ENCODE data around the gene RNF146. TPM values are rescaled to one million over a fixed set of nuclear protein-coding genes. Genes with fewer than 3 reads are reported as not detected.
A peak's percentile ranks its signal among the peaks of the same experiment; 100 is the strongest.
"Not testable (repeated sequence)": the region's sequence is repeated elsewhere in the genome, so short reads cannot be mapped to it uniquely, and the experiment has no call there.

Gene RNF146
- total RNA-seq, 1 donor from 2014 or later = 15.8 TPM

DNA sequence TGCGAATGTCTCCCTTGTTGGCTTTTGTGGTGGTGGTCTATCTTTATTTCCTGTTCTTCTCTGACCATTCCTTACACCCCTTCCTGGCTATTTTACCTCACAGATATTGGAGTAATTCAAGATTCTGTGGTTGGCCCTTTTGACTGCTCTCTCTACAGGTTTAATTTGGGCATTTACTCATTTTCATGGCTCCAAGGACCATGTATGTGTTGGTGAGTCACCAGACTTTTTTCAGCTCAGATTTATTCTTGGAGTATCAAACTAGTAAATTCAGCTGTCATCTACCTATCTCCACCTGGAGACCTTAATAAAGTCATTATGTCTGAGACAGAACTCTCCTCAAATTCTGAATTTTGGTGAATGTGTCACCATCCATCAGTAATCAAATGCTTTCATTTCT, 15.5 kb downstream of the RNF146 start:
- ATAC-seq = no peak
- no peak for DNase-seq (ENCODE audit: low spot score)

DNA sequence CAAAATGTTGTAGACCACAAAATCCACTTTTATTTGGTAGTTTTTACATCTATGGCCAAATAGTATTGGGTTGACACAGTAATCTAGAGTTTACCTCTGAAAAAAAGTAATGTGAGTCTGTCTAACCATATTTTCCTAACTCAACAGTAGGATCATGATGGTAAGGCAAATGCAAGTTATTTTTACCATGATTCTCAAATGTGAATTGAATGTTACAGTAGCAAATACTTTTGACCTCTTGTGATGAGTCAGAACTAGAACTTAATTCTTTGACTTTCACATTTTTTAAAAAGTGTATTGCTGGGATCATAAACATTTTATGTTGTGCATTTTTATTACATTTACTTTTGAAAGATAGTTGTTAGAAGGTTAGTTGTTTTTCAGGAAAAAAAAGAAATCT, 22.0 kb downstream of the RNF146 start:
- ATAC-seq = no peak
- DNase-seq (ENCODE audit: low spot score) = no peak

DNA sequence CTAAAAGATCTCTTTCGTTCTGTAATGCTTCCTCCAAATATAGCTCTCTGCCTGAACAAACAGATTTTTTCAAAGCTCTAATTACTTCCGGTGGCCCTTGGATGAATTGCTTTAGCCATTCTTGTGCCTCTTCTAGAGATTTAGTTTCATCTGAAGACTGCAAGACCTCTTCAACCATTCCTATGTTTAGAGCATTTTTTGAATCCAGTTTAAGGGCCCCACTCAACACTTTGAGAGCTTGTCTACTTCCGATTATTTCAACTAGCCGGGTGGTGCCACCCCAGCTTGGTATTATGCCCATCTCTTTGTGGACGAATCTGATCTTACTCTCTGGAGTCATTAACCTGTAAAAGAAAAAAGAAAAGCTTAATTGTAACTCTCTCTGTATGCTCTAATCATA, 23.3 kb downstream of the RNF146 start:
- ATAC-seq = no peak
- DNase-seq (ENCODE audit: low spot score) = no peak

DNA sequence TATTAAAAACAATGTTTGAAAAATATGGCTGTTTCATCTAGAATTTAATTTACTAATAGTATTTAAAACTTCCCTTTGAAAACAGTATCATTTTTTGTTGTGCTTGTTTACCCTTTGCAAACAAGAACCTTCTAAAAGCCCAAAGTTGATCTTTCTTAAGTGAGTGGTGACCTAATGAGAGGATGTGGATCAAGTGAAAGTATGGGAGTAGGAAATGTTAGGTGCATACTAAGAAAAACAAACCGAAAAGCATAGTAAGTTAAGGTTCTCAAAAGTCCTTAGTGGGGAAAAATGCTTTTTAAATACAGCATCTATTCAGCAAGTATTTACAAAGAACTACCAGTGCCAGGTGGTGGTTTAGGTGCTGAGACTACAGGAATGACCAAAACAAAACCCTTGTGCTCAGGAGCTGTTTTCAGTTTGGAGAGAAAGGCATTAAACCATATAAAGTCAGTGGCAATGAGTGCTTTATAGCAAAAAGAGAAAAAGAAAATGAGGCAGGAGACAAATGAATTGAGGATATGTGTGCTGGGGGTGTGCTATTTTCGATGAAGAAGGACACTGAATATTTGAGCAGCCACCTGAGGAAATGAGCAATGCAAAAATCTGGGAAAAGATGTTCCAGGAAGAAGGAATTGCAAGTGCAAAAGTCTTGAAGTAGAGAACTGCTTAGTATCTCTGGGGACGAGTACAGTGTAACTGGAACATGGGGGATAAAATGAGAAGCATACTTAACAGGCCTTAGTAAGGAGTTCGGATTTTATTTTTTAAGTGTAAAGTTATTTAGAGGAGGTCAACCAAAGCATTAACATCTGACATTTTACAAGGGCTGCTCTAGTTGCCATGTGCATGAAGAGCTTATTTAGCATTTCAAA, 24.0 kb downstream of the RNF146 start:
- DNase-seq (ENCODE audit: low spot score) (no peak), ATAC-seq (peak; percentile 8)

DNA sequence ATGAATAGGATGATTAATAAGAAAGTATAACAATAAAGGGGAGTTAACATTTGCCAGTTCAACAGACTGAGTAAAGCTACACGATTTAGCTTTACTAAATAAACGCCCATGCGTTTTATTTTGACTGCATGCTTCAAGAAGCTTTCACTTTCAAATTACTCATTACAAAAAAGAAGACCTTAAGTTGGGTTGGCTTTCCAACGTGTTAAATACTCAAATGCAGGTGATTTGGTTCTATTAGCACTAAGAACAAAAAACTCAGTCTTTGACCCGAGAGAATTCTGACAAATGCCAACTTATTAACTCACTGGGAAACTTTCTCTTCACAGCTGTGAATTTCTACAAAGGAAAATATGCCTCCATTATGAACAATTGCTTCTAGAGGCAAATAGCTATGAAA, 24.8 kb downstream of the RNF146 start:
- ATAC-seq (peak; percentile 59), DNase-seq (ENCODE audit: low spot score) (no peak)

DNA sequence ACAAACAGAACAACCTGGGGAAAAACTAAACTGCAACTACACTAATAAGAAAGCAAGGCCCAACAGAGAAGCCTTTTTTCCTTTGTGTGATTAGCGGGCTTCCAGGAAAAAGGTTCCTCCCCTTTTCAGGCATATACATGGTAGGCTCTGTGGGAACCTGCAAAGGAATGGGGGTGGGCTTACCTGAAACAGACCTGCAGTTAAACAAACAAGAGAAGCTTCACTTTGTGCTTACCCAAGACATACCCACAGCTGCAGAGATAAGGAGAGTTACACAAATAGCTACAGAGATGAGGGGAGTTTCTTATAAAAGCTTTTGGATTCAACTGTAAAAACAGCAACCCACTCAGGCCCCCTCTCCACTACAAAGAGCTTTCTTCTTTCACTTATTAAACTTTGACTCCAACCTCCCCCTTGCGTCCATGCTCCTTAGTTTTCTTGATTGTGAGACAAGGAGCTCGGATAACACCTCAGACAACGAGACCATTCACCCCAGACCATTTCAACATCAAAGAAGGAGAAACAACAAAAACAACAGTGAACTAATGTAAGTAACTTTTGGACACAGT, 30.9 kb downstream of the RNF146 start:
- ATAC-seq (no peak), DNase-seq (ENCODE audit: low spot score) (no peak)

DNA sequence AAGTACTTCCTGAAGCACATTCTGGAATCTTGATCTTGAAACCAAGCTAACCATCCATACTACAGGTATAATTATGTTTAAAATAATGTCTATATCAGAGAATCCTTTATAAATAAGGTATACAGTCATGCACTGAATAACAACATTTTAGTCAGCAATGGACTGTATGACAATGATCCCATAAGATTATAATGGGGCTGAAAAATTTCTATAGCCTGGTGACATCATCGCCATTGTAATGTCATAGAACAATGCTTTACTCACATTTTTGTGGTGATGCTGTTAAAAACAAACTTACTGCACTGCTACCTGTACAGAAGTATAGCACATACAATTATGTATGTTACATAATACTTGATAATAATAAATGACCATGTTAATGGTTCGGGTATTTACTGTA, 31.8 kb downstream of the RNF146 start:
- no peak for DNase-seq (ENCODE audit: low spot score)
- no peak for ATAC-seq

DNA sequence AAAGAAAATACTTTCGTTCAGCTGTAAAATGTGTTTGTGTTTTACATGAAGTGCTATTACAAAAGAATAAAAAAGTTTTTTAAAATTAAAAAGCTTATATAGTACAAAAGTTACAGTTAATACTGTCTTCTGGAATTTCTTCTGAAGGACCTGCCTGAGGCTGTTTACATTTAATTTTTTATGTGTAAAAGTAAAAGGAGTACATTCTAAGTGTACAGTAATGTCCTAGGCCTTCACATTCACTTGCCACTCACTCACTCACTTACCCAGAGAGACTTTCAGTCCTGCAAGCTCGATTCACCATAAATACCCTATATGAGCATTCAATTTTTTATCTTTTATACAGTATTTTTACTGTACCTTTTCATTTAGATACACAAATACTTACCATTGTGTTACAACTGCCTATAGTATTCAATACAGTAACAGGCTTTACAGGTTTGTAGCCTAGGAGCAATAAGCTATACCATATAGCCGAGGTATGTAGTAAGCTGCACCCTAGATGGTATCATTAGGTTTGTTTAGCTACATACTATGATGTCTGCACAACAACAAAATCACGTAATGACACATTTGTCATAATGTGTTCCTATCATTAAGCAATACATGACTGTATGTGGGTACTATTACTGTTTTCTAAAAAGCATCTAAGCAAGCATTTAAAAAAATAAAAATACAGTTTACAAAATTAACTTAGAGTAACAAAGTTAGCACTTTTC, 33.0 kb downstream of the RNF146 start:
- DNase-seq (ENCODE audit: low spot score) = no peak
- ATAC-seq = no peak

DNA sequence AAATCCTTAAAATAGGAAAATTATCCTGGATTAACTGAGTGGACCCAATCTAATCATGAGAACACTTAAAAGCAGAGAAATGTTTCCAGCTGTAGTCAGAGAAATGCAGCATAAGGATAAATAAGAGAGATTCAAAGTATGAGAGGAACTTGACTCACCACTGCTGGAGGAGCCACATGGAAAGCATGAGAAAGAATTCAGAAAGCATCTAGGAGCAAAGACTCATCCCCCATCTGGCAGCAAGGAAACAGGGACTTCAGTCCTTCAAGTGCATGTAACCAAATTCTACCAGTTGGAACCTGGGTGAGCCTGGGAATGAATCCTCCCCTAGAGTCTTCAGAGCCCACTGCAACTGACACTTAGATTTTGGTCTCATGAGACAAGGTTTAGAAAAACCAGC, 33.7 kb downstream of the RNF146 start:
- ATAC-seq (no peak), DNase-seq (ENCODE audit: low spot score) (no peak)

DNA sequence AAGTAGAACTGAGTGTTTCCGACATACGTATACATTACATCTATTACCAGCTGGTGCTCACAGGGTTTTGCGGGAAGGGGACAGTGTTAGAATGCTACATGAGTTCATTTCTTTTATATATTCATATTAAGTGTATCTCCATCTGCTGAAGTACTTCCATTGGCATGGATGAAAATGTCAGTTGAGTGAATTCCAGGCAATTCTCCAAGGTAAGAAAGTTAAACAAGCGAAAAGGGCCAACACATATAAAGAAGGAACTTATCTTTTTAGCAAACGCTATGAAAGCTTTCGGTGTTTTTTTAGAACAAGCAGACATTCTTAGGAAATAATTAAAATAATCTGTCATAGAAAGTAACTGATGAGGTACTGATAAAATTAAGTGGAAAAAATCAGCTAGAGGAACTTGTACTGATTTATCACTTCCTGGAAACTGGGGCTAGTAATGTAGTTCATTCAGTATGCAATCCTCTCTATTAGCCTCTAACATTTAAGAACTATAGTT, 34.6 kb downstream of the RNF146 start:
- peak; percentile 36 for ATAC-seq
- no peak for DNase-seq (ENCODE audit: low spot score)

DNA sequence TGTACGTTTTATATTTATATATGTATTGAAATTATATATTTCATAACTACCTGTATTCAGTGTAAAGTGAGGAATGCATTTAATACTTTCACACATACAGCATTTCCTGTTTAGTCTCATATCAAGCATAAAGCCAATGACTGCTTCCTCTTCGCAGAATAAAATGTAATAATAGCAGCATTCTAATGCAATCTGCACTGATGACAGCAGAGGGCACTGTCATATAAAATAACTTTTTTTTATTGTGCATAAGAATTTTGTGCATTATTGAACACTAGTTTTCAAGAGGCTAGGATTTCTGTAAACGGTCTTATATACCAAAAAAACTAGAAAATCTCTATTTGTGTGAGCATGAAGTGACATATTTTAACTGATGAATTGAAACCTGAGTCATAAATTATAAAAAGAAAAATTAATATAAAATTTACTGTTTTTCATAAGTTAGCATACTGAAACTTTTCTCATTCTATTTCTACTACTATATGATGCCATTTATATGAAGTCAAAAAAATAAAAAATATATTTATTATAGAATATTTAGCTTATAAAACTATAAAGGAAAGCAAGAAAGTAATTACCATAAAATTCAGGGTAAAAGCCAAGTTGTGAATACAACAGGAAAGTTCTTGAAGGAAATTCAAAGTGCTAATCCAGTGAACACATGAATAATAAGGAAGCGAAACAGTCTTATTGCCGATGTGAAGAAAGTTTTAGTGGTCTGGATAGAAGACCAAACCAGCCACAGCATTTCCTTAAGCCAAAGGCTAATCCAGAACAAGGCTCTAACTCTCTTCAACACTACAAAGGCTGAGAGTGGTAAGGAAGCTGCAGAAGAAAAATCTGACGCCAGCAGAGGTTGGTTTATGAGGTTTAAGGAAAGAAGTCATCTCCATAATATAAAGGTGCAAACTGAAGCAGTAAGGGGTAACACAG, 36.3 kb downstream of the RNF146 start:
- DNase-seq (ENCODE audit: low spot score) = no peak

DNA sequence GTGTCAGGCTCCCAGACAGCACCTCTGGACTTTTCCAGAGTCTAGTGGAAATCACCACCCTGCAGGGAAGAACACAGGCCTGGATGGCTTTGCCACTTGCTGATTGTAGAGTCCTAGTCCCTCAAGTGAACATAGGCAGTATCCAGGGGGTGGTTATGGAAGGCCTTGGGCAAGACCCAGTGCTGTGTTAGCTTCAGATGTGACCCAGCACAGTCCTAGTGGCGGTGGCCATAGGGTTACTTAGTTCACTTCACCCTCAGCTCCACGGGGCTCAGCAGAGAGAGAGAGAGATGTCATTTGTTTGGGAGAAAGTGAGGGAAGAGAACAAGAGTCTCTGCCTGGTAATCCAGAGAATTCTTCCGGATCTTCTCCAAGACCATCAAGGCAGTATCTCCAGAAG, 37.3 kb downstream of the RNF146 start:
- DNase-seq (ENCODE audit: low spot score) (no peak), ATAC-seq (peak; percentile 49)

More for the DNA sequence above, 36.3 kb downstream of the RNF146 start:
- peak; percentile 80 for ATAC-seq

DNA sequence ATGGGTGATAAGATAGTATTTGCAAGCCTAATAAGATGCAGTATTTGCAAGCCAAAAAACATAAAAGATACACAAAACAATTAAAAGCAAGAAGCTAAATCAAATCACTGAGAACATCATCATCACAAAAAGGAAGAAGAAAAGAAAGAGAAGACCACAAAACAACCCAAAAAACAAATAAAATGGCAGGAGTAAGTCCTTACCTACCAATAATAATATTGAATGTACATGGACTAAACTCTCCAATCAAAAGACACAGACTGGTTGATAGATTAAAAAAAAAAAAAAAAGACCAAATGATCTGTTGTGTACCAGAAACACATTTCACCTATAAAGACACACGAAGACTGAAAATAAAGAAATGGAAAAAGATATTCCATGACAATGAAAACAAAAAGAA, 39.1 kb downstream of the RNF146 start:
- no peak for ATAC-seq
- DNase-seq (ENCODE audit: low spot score) = no peak

DNA sequence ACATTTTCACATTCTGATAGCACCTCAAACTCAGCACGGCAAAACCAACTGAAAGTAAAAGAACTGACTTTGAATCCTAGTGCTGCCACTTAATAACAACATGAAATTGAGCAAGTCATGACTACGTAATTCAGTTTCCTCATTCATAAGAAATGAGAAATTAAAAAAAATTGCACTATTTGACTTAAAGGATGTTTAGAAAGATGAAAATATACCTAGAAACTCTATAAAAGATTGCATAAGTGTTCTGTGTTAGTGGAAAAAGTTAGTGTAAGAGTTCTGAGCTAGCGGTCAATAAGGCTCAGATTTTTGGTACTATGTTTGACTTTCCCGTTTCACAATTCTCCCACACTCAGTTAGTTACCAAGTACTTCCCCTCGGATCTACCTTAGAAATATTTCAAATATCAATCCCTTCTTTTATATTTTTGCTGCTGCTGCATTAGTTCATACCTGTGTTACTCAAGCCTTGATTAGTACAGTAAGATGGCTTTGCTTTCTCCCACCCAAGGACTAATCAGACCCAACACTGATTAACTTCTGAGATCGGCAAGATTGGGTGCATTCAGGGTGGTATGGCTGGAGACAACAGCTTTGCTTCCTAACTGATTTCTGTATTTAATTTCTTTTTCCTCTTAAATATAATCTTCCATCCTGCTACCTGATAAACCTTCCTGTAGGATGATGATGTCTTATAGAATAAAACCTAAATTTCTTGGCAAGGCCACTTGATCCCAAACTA, 50.9 kb downstream of the RNF146 start:
- ATAC-seq (peak; percentile 92), DNase-seq (ENCODE audit: low spot score) (no peak)

DNA sequence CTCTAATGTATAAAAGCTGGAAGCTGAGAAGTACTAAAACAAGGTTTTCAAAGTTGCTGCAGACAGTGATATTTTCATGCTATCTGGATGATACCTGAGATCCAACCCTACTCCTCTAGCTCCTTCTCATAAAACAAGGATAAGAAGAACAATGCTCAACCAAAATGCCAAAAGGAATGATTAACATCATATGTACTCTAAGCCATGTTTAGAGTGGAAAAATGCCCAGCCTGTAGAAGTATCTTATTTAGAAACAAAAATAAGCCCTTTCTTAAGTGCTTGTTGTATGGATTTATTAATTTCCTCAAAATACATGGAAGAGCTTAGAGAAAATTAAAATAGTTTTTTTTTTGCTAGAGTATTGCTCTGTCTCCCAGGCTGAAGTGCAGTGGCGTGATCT, 53.0 kb downstream of the RNF146 start:
- DNase-seq (ENCODE audit: low spot score) = no peak
- no peak for ATAC-seq

DNA sequence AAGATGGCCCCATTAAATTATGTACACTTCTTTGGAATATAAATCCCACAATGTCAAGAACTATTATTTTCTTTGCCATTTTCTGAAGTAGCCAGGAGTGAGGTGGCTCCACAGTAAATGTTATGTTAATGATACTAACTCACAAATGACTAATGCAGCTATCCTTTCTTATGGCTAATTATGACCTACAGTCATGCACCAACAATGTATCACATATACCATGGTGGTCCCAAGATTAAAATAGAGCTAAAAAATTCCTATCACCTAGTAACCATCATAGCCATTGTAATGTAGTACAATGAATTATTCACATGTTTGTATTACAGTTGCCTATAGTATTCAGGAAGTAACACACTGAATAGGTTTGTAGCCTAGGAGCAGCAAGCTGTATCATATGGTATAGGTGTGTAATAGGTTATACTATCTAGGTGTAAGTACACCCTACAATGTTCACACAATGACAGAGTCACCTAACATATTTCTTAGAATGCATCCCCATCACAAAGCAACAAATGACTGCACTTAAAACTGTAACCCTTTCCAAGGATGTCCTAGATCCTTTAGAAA, 61.5 kb downstream of the RNF146 start:
- ATAC-seq = no peak
- DNase-seq (ENCODE audit: low spot score) = no peak

DNA sequence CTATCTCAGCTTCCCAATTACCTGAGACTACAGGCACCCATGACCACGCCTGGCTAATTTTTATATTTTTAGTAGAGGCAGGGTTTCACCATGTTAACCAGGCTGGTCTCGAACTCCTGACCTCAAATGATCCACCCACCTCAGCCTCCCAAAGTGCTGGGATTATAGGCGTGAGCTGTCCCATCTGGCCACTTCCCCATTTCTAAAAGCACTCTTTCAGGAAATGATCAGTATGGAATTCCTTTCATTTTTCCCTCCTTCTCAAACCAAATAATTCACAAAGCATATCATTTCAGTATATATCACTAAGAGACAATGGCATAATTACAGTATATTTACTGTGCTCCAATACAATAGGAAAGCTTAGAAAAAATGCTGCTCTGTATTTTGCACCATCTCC, 64.6 kb downstream of the RNF146 start:
- not testable (repeated sequence) for ATAC-seq; DNase-seq (ENCODE audit: low spot score)

DNA sequence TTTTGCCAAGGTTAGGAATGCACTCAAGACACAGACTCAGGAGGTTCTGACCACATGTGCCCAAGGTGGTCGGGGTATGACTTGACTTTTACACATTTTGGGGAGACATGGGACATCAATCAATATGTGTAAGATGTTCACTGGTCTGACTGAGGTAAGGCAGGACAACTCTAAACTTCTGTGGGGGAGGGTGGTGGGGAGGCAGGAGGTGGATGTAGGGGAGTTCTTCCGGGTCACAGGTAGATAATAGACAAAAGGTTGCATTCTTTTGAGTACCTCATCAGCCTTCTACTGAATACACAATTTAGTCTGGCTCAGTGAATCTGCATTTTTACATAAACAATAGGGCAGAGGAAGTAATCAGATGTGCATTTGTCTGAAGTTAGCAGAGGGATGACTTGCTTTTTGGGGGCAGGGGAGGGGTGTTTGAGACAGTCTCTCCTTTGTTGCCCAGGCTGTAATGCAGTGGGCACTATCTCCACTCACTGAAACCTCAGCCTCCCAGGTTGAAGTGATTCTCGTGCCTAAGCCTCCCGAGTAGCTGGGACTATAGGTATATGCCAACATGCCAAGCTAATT, 65.8 kb downstream of the RNF146 start:
- ATAC-seq = no peak
- DNase-seq (ENCODE audit: low spot score) = no peak

All from left lobe of liver (tissue), 2 donors.